ENCODE measurements around the gene HIGD1C. TPM values are rescaled to one million over a fixed set of nuclear protein-coding genes. Genes with fewer than 3 reads are reported as not detected.
"Not testable (repeated sequence)": the region's sequence is repeated elsewhere in the genome, so short reads cannot be mapped to it uniquely, and the experiment has no call there.

Gene HIGD1C
- total and polyA plus RNA-seq, 4 donors: not detected

- no peak for ATAC-seq (ENCODE audit: insufficient read depth, low FRiP score)
- peaks cover 0 to 10% (median 3%) of the 10 kb centered on the region in 5 donors for H3K4me1 ChIP-seq (ENCODE audit: control insufficient read depth in 5 of 5, insufficient read depth in 5 of 5, low read length in 5 of 5)
Observed at GRCh38 chr12:51012570-51013236, 60.4 kb downstream of the HIGD1C start.

DNA sequence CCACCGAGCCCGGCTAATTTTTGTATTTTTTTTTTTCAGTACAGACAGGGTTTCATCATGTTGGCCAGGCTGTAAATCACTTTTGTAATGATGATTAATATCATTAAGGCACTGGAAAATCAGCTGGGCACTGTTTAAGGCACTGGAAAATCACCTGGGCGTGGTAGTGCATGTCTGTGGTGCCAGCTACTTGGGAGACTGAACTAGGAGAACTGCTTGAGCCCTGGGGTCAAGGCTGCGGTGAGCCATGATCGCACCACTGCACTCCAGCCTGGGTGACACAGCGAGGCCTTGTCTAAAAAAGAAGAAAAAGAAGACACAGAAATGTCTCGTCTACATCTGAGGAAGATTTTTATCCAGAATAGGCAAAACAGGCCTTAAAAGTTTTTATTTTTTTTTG, 61.1 kb downstream of the HIGD1C start:
- Histone ChIP-seq H3K27ac (ENCODE audit: low read depth in 1 of 2, low read length in 1 of 2) (peak overlapping the region in 1 of 2 donors; percentile 22), H3K9me3 (ENCODE audit: control insufficient read depth in 4 of 4, insufficient read depth in 3 of 4, low read length in 3 of 4) (no peaks in the 10 kb centered on the region), H3K9ac (ENCODE audit: insufficient read depth in 1 of 2, low read length in 2 of 2) (no peak overlapping the region), H3K4me3 (no peak overlapping the region), H3K27me3 (ENCODE audit: control insufficient read depth in 3 of 3, insufficient read depth in 3 of 3, low read length in 2 of 3) (no peaks in the 10 kb centered on the region), H3K36me3 (ENCODE audit: control insufficient read depth in 4 of 4, insufficient read depth in 4 of 4, low read length in 4 of 4) (peaks cover 0 to 1% (median under 1%) of the 10 kb centered on the region in 4 donors), H3K4me1 (ENCODE audit: control insufficient read depth in 5 of 5, insufficient read depth in 5 of 5, low read length in 5 of 5) (peaks cover 0 to 10% (median 5%) of the 10 kb centered on the region in 5 donors)
- 93 to 98% methylated on average over 7 of the region's 7 CpGs for WGBS, 2 donors
- no peak for ATAC-seq (ENCODE audit: insufficient read depth, low FRiP score)
- TF ChIP-seq, protein P1, sequence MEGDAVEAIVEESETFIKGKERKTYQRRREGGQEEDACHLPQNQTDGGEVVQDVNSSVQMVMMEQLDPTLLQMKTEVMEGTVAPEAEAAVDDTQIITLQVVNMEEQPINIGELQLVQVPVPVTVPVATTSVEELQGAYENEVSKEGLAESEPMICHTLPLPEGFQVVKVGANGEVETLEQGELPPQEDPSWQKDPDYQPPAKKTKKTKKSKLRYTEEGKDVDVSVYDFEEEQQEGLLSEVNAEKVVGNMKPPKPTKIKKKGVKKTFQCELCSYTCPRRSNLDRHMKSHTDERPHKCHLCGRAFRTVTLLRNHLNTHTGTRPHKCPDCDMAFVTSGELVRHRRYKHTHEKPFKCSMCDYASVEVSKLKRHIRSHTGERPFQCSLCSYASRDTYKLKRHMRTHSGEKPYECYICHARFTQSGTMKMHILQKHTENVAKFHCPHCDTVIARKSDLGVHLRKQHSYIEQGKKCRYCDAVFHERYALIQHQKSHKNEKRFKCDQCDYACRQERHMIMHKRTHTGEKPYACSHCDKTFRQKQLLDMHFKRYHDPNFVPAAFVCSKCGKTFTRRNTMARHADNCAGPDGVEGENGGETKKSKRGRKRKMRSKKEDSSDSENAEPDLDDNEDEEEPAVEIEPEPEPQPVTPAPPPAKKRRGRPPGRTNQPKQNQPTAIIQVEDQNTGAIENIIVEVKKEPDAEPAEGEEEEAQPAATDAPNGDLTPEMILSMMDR (IDR thresholded peaks at IDR 0.05; ENCODE audit: control extremely low read depth, extremely low read depth): no peak
- no peak for DNase-seq

More at GRCh38 chr12:51012570-51013236, 60.4 kb downstream of the HIGD1C start:
- H3K36me3 ChIP-seq (ENCODE audit: control insufficient read depth in 4 of 4, insufficient read depth in 4 of 4, low read length in 4 of 4): peaks cover 0 to 3% (median 3%) of the 10 kb centered on the region in 4 donors
- H3K9me3 ChIP-seq (ENCODE audit: control insufficient read depth in 4 of 4, insufficient read depth in 3 of 4, low read length in 3 of 4): no peaks in the 10 kb centered on the region
- WGBS, 2 donors: 42 to 48% methylated on average over 5 of the region's 5 CpGs
- no peak overlapping the region for H3K9ac ChIP-seq (ENCODE audit: insufficient read depth in 1 of 2, low read length in 2 of 2)
- TF ChIP-seq, protein P1 (IDR thresholded peaks at IDR 0.05; ENCODE audit: control extremely low read depth, extremely low read depth): no peak
- no peaks in the 10 kb centered on the region for H3K27me3 ChIP-seq (ENCODE audit: control insufficient read depth in 3 of 3, insufficient read depth in 3 of 3, low read length in 2 of 3)
- no peak for DNase-seq
- H3K27ac ChIP-seq (ENCODE audit: low read depth in 1 of 2, low read length in 1 of 2): no peak overlapping the region
- no peak overlapping the region for H3K4me3 ChIP-seq

- H3K4me1 ChIP-seq (ENCODE audit: control insufficient read depth in 5 of 5, insufficient read depth in 5 of 5, low read length in 5 of 5); H3K9me3 ChIP-seq (ENCODE audit: control insufficient read depth in 4 of 4, insufficient read depth in 3 of 4, low read length in 3 of 4); H3K27ac ChIP-seq (ENCODE audit: low read depth in 1 of 2, low read length in 1 of 2); H3K9ac ChIP-seq (ENCODE audit: insufficient read depth in 1 of 2, low read length in 2 of 2); H3K36me3 ChIP-seq (ENCODE audit: control insufficient read depth in 4 of 4, insufficient read depth in 4 of 4, low read length in 4 of 4); H3K27me3 ChIP-seq (ENCODE audit: control insufficient read depth in 3 of 3, insufficient read depth in 3 of 3, low read length in 2 of 3); DNase-seq; ATAC-seq (ENCODE audit: insufficient read depth, low FRiP score); H3K4me3 ChIP-seq: not testable (repeated sequence)
- WGBS, 2 donors: 88 to 93% methylated on average over 9 of the region's 9 CpGs
Observed at GRCh38 chr12:51014467-51014866, 62.1 kb downstream of the HIGD1C start.

DNA sequence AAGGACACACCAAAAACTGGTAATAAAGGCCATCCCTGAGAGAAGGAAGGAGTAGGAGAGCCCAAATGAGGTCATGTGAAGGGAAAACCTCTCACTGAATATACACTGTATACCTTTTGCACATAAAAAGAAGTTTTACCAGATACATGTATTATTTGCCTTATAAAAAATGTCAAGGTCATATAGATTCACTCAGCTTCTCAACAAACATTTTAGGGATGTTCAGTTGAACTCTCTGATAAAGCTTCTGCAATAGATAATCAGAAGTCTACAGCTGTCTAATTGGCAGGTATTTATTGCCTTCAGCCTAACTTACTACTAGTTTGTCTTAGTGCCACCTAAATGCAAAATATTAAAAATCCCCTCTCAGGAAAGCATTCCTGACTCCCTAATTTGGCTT, 65.1 kb downstream of the HIGD1C start:
- TF ChIP-seq, protein P1 (IDR thresholded peaks at IDR 0.05; ENCODE audit: control extremely low read depth, extremely low read depth): no peak
- Histone ChIP-seq H3K4me1 (ENCODE audit: control insufficient read depth in 5 of 5, insufficient read depth in 5 of 5, low read length in 5 of 5) (peaks cover 0 to 13% (median 0%) of the 10 kb centered on the region in 5 donors), H3K4me3 (no peak overlapping the region), H3K9me3 (ENCODE audit: control insufficient read depth in 4 of 4, insufficient read depth in 3 of 4, low read length in 3 of 4) (no peaks in the 10 kb centered on the region), H3K27me3 (ENCODE audit: control insufficient read depth in 3 of 3, insufficient read depth in 3 of 3, low read length in 2 of 3) (no peaks in the 10 kb centered on the region), H3K9ac (ENCODE audit: insufficient read depth in 1 of 2, low read length in 2 of 2) (no peak overlapping the region), H3K27ac (ENCODE audit: low read depth in 1 of 2, low read length in 1 of 2) (no peak overlapping the region), H3K36me3 (ENCODE audit: control insufficient read depth in 4 of 4, insufficient read depth in 4 of 4, low read length in 4 of 4) (peaks cover 0 to 1% (median 0%) of the 10 kb centered on the region in 4 donors)
- DNase-seq: no peak
- ATAC-seq (ENCODE audit: insufficient read depth, low FRiP score): no peak
